IPS-18c (cell line): Measurements from ENCODE around the gene SUDS3.

Experiments
- H3K4me3 ChIP-seq: 2 replicates; pipeline ENCODE4 v1.7.0; 2013; ENCODE audit warnings: low read depth, mild to moderate bottlenecking, low read length, moderate library complexity; ENCODE audit not compliant: insufficient read depth
- H3K9me3 ChIP-seq: one replicate; pipeline ENCODE4 v1.6.1; 2013; ENCODE audit warnings: mild to moderate bottlenecking, low read length, moderate library complexity; ENCODE audit not compliant: control insufficient read depth, insufficient read depth

Gene SUDS3

DNA sequence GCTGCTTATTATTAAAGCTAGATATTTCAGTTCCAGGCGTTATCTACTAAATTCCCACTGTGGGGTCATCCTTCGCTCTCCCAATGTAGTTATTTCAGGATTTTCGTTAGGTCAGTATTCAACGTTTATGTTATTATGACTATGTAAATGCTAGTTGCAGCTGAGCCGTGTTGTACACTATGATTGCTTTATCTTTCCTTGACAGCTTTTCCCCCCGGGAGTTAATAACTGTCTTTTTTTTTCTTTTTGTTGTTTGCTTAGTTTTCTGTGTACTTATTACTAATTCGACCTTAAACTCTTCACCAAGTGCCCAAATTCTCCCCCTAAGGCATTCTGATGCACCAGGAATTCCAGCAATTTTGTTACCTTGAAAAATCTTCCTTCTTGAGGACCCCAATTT is 48.5 kb downstream of the SUDS3 start:
- H3K4me3 ChIP-seq: no peak overlapping the region
- no peaks in the 10 kb centered on the region for H3K9me3 ChIP-seq

DNA sequence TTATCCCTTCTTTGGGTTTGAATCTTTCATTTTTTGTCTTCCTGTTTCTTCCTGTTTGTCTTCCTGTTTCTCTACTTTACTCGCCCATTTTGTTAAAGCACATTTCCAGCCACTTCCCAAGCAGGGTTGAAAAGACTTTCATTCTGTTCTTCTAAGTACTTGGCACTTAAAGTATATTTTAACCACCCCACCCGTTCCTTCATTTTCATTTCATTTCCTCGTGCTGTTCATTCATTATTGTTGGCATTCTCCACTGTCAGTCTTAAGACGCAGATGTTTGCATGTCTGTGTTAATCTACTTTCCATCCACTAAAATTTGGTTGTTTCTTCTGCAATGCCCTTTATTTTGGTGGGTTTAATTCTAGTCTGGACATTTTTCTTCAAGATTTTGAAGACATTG is 49.0 kb downstream of the SUDS3 start:
- Histone ChIP-seq H3K4me3 (no peak overlapping the region), H3K9me3 (no peaks in the 10 kb centered on the region)

DNA sequence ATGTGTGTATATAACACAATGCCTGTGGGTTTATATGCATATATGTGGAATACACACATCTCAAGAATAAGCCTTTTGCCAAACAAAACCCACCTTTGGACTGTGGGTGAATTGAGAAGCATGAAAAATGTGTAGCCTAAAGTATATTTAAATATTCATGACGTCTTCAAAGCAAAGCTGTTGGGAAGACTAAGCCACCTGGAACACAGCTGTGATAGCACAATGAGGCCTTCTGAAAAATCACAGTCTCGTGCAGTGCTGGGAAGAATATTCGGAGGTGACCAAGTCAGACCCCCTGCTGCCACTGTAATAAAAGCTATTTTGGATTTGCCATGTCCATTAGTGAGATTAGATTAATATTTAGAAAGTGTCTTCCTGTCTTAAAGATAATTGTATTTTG is 51.5 kb downstream of the SUDS3 start:
- no peak overlapping the region for H3K4me3 ChIP-seq
- H3K9me3 ChIP-seq: no peaks in the 10 kb centered on the region

DNA sequence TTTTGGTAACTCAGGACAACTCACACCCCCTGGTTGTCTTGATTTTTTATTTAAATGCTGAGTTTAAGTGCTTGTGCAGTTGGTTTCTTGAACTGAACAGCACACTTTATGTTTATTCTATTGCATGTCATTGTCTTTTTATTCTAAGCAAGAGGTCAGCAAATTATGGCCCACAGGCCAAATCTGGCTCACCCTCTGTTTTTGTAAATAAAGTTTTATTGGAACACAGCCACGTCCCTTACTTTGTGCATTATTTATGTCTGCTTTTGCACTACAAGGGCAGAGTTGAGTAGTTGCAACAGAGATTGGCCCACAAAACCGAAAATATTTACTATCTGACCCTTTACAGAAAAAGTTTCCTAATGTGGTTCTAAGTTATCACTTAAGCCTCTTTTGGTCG is 52.3 kb downstream of the SUDS3 start:
- Histone ChIP-seq H3K4me3 (no peak overlapping the region), H3K9me3 (no peaks in the 10 kb centered on the region)

DNA sequence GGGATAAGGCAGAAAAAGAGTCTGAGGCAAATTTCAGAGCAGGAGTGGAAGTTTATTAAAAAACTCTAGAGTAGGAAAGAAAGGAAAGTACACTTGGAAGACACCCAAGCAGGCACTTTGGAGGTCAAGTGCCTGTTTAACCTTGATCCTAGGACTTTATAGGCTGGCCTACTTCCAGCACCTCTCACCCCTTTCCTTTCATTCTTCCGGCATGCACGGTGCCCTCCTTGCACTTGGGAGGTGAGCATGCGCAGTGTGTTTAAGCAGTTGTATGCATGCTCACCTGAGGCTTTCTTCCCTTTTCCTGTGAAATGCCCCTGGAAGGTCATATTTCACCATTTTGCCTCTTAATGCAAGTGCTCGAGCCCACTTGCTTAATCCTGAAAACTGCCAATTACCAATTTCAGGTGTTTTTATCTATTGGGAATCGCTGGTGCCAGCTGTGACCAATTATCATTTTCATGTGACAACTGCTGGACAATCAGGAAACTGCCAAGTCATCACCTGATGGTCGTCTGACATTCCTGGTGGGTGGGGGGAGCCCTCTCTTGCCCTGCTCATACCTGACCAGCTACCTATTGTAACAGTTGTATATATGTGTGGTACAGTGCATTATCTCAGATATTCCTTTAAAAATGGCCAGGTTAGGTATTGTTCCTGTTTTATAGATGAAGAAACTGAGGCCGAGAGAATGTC is 53.5 kb downstream of the SUDS3 start:
- H3K9me3 ChIP-seq: no peaks in the 10 kb centered on the region
- no peak overlapping the region for H3K4me3 ChIP-seq

DNA sequence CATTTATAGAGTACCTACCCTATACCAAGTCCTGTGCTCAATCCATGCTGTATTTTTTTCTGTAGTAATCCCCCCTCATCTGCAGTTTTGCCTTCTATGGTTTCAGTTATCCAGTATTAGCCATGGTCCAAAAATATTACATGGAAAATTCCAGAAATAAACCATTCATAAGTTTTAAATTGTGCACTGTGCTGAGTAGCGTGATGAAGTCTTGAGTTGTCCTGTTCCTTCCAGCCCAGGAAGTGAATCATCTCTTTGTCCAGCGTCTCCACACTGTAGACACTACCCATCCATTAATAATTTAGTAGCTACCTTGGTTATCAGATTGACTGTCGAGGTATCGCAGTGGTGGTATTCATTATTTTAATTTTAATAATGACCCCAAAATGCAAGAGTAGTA is 54.2 kb downstream of the SUDS3 start:
- no peak overlapping the region for H3K4me3 ChIP-seq
- H3K9me3 ChIP-seq: no peaks in the 10 kb centered on the region

DNA sequence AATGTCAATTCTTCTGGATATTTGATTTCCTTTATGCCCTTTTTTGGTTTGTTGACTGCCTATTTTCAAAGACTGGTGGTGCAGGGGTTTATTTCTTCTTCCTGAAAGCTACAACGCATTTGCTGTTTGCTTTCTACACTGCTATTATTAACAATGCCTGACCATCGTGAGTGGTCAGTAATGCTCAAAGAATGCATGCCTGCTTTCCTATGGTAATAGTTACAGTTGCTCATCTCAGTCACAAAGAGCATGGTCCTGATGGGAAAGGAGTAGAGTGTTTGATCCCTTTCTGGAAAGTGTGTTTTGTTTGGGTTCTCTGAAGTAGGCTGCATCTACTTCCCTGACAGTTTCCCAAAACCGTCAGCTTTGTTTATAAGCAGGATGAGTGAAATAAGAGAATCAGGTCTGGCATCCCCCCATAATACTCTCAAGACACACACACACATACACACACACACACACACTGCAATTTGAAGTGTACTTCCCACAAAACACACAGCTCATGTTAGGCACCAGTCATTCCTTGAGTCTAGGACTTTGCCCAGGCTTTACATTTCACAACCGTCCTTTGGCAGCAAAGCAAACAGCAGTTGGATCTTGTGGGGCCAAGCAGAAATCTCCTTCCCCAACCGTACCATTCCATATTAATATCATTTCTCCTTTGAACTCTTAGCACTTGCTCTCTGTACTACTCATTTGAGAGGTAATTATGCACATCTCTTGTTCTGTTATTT is 56.6 kb downstream of the SUDS3 start:
- Histone ChIP-seq H3K9me3 (no peaks in the 10 kb centered on the region), H3K4me3 (no peak overlapping the region)

DNA sequence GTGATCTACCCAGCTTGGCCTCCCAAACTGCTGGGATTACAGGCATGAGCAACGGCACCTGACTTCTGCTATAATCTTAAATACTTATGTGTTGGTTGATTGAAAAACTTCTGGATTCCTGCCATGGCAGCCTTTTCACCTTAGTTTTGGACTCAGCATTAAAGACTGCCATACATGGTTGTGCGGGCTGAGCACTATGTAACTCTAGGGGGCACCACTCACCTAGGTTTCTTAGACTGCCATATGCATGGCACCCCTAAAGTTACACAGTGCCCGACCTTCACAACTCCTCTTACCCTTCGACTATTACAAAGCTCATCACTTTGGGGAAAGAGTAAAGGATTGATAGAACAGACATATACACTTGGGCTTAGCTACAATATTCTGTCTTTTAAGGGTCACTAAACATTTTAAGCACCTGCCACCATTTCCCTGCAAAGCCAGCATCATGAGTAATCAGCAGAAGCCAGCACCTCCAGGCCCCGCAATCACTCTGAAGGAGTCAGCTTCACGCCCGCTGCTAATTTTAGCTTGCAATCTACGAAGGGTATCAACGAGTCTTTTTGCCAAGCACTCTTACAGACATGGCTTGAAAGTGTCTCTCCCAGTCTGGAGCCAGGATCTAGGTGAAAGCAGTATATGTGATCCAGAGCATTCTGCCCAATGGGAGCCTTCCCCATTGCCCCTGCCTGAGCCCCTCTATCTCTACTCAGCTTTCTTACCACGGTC is 59.8 kb downstream of the SUDS3 start:
- Histone ChIP-seq H3K9me3 (no peaks in the 10 kb centered on the region), H3K4me3 (no peak overlapping the region)

DNA sequence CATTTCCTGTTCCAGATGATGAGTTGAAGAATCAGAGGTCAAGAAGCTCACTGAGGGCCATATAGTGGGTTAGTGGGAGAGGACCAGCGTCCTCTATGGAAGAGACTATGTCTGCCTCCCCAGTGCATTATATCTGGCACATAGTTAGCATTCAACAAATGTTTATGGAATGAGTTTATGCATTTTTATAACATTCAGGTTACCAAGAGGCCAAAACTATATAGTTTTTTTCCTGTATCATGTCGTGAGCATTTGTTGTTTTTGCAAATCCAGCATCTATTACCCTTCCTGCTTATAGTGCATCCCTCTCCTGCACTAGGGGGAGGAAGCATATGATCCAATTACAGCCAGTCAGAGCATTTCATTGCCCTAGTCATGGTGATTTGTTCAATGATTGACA is 60.6 kb downstream of the SUDS3 start:
- no peaks in the 10 kb centered on the region for H3K9me3 ChIP-seq
- no peak overlapping the region for H3K4me3 ChIP-seq

DNA sequence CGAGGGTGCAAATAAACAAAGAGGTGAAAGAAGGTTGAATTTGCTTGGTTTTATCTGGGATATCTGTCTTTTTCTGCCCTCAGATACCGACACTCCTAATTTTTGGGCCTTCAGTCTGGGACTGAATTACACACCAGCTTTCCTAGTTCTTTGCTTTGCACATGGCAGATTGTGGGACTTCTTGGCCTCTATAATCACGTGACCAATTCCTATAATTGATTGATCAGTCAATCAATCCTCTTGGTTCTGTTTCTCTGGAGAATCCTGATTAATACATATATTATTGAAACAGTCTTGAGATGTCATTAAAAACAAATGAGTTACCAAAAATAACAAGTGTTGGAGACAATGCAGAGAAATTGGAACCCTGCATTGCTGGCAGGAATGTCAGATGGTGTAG is 62.7 kb downstream of the SUDS3 start:
- Histone ChIP-seq H3K4me3 (no peak overlapping the region), H3K9me3 (no peaks in the 10 kb centered on the region)

DNA sequence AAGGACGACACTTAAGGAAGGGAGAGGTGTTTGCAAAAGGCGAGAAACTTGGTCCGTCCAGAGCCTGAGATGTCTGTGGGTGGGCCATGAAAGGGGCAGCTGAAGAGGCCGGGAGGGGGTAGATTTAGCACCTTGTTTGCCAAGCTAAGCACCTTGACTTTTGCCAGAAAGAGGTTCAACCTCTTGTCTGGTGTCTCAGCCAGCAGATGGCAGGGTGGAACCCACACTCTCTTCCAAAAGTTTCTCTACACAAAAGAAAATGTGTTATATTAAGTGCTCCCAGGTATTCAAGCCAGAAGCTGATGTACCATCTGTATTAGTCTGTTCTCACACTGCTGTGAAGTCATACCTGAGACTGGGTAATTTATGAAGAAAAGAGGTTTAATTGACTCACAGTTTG is 69.9 kb downstream of the SUDS3 start:
- H3K9me3 ChIP-seq: no peaks in the 10 kb centered on the region
- no peak overlapping the region for H3K4me3 ChIP-seq

DNA sequence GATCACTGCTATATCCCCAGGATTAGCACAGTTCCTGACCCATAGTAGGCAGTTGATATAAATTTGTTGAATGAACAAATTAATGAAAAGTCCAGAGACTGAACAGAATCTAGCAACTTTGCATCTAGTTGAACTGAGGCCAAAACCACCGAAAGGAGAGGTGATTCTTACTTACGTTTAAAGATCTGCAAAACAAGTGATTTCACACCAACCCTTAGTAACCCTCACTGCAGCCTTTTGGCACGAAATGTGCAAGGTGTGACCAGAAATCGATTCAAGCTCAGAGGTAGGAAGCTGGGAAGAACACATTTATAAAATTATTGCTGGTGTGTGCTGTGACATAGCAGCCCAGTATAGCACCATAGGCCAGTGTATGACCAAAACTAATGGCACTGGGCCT is 70.8 kb downstream of the SUDS3 start:
- Histone ChIP-seq H3K9me3 (no peaks in the 10 kb centered on the region), H3K4me3 (no peak overlapping the region)

DNA sequence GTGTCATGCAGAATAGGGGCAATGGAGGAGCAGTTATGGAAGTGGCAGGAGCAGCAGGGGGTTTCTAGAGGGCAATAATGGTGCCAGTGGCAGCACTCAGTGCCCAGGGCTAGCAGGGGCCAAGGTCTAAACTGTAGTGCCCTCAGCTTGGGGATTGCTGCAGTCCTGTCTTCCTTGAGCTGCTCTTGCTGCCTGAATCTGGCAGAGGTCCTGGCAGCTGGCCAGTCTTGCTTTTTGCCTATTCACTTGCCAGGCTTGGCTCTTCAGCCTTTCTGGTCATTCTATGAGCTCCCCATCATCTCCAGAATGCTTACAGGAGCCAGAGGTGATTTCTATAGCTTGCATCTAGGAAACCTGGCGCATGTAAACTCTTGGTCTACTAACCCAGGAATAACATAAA is 72.0 kb downstream of the SUDS3 start:
- Histone ChIP-seq H3K4me3 (no peak overlapping the region), H3K9me3 (no peaks in the 10 kb centered on the region)

DNA sequence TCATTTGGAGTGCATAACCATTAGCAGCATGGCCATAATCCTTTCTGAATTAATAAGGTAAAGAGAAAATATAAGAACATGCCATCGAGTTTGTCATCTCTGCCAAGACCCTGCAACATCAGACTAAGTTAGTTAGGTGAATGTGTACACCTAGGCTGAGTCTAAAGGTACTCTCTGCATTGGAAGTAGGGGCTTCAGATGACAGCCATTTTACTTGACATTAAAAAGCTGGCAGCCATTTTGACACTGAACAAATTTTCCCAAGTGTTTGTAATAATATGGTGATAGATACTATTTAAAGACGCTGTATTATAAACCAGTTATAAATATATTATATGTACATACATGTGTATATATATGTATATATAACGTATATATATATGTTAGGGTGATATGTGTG is 79.0 kb downstream of the SUDS3 start:
- peaks cover 3% of the 10 kb centered on the region for H3K9me3 ChIP-seq
- H3K4me3 ChIP-seq: no peak overlapping the region

DNA sequence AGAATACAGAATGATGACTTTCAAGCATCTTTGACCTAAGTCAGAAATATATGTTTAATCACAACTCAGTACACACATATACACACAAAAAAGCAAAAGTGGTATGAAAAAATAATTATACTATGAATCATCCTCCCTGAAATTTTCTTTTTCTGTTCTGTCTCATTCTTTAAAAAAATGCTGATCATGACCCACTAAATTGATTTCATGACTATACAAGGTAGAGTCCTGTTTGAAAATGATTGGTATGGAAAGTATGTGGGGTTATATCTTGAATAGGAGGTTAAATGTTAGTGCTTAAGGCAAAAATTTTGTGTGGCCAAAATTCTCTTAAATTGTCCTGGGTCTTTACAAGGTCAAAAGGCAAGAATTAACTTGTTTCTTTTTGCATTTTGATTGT is 80.4 kb downstream of the SUDS3 start:
- Histone ChIP-seq H3K9me3 (peaks cover 4% of the 10 kb centered on the region), H3K4me3 (no peak overlapping the region)

DNA sequence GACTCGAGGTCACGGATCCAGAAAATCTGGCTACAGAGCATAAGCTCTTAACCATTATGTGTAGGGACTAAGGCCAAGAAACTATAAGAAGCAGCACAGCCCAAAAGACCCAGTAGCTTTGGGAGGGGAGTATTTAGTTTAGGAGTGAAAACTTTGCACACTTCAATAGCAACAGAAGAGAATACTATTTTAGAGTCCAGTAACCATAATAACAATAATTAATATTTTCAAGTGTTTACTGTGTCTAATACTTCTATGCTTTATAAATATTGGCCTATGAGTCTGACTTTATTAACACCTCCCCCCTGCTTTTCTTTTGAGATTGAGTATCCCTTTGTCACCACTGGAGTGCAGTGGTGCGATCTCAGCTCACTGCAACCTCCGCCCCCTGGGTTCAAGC is 82.8 kb downstream of the SUDS3 start:
- Histone ChIP-seq H3K9me3 (peaks cover 4% of the 10 kb centered on the region), H3K4me3 (no peak overlapping the region)

DNA sequence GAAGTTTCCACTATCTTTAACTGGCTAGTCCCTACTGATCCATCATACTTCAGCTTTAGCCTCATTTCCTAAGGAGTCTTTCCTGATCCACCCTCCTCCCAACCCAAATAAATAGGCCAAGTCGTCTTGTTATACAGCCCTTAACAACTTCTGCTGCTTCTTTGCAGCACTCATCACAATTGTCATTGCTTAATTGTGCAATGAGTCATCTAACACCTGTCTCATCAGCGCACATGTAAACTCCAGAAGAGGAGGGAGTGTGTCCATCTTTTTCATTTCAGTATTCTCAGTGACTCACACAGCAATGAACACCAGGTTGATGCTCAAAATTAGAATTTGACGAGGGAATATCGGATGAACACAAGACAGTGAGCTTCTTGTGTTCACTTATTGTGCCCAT is 87.3 kb downstream of the SUDS3 start:
- H3K9me3 ChIP-seq: peaks cover 4% of the 10 kb centered on the region
- H3K4me3 ChIP-seq: no peak overlapping the region

DNA sequence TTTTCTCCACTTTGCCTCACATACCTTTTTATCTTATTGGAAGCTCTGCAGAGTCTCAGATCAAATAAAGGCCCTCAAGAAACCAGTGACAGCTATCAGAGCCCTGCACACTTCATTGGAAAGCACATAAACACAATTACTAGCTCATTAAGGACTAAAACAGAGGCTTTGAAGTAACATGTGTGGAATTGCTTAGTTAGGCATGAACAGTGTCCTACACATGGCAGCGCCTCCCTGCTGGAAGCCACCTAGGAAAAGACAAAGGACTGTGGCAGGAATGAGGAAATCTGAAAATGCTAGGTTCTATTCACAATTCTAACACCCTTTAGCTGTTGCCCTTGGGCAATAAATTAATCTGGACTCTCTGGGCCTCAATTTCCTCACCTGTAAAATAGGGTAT is 89.4 kb downstream of the SUDS3 start:
- H3K4me3 ChIP-seq: no peak overlapping the region

More for the DNA sequence above, 89.4 kb downstream of the SUDS3 start:
- H3K9me3 ChIP-seq: no peaks in the 10 kb centered on the region
